GM23248 (cell line): ENCODE measurements around the gene DHX57.

Experiments
- EZH2 ChIP-seq: fragments of 200-600 bp; sonication (generic); IDR thresholded peaks from 2 replicates; pipeline ENCODE4 v1.6.1; 2018; ENCODE audit warnings: antibody characterized with exemption, mild to moderate bottlenecking; ENCODE audit not compliant: insufficient read depth, poor library complexity, severe bottlenecking
- EZH2phosphoT487 ChIP-seq: fragments of 200-600 bp; sonication (generic); IDR thresholded peaks from 2 replicates; pipeline ENCODE4 v1.6.1; 2018; ENCODE audit warnings: antibody characterized with exemption, moderate library complexity, mild to moderate bottlenecking, low read depth; ENCODE audit not compliant: insufficient read depth

DNA sequence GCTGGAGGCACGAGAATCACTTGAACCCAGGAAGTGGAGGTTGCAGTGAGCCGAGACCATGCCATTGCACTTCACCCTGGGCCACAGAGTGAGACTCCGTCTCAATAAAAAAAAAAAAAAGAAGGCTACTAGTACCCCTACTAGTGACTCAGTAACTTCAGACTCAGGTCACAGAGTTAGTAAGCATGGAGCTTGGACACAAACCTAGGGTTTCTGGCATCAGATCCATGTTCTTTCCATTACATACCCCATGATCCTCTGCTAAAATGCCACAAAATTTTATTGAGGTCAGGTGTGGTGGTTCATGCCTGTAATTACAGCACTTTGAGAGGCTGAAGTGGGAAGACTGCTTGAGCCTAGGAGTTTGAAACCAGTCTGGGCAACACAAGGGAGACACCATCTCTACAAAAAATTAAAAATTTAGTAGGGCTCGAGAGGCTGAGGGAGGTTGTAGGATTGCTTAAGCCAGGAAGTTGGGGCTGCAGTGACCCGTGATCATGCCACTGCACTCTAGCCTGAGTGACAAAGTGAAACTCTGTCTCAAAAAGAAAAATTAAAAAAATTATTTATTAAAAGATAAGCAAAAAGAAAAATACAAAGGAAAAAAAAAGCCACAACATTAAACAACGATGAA is 45.1 kb downstream of the DHX57 start:
- TF ChIP-seq EZH2 (no peak), EZH2phosphoT487 (no peak)
